AG08396 (cell line): ENCODE data around the gene ACOT12.
"Not testable (repeated sequence)": the region's sequence is repeated elsewhere in the genome, so short reads cannot be mapped to it uniquely, and the experiment has no call there.

Experiments
- DNase-seq: peaks from one replicate; pipeline ENCODE4 v3.0.0; 2012; ENCODE audit warnings: low spot score, mixed read lengths

The ACOT12 gene

DNA sequence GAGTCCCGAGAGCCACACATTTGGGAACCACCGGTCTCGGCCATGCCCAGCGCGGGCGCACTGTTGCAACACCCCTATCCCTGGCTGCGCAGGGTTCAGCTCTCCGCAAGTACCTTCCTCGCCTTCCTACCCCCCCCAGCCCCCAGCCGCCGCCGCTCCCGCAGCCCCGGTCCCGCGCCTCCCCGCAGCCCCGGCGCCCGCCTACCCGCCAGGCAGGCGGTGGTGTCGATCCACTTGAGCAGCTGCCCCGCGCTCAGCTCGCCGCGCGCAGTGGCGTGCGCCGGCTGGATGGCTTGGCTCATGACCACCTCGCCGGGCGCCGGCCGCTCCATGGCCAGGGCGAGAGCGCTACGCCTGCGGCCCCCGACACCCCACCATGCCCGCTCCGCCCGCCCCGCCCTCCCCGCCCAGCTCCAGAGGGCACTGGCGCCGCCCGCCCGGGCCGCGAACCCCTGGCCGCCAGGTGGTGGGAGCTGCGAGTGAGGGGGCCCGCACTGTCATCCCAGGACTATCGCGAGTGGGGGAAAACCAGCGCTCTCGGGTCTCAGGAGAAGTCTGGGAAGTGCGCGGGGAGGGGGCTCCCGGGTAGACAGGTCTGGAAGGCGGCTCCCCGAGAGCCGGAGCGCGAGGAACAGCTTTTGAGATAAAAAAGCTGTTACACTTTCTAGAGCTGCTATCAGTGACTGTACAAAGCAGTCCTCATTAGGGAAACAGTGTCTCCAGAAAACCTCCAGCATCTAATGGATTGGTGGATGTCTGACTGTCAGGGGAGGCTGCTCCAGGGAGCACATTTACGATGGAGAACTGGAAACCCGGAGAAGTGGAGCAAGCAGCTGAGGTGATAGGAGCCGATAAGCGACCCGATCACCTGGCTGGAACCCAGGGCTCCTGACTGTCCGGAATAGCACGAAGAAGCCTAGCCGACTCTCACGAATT, at the start of gene ACOT12:
TSS of gene ACOT12 (minus strand) at position 352 of the 936 bp plus-strand sequence. CDS start at position 332, 20 bp downstream.
- DNase-seq: peak; percentile 53

DNA sequence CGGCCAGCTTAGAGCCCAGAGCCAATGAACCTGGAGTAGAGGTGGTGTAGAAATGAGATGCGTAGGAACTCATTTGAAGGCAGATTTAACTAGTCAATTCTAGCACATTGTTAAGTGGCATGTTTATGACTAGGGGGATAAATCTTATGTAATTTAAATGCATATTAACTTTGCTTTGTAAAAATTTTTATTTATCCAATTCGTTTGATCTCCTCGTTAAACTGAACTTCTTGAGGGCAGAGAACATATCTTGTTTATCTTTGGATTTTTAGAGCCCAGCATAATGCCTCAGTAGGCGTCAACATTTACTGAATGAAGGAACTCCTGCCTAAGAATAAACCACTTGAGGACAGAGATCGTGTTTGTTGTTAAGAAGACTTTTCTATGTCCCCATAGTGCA, 41.1 kb upstream of the ACOT12 start:
- DNase-seq: no peak

DNA sequence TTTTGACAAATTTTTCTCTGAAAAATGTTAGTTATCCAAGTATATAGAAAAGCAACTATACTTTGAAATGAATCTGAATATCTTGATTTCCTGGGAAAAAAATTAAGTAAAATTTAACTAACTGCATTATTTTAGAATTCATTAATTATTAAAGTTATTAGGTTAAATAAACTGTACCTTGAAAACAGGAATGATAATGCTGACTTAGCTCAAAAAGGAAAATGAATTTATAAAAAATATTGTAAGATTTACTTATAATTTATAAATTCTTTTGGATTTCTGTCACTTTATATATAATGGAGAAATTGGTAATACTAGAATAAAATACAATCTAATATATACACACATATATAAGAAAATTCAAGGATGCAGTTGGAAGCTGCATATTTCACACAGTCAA, 36.1 kb upstream of the ACOT12 start:
- no peak for DNase-seq

DNA sequence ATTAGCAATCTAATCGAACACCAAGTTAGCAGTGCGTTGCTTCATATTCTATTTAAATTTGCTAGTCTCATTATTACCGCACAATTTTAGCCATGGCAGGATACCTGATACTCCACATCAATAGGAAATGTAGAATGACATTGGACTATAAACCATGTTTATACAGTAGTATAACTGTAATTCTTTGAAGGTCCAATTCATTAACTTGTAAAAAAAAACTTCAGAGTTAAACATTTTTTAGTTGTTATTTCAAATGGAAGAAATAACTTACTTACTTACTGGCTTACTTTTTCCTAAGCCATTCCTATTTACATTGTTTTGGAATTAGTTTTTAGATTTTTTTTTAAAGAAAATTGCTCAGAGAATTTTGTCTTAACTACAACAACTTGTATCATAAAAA, 35.4 kb upstream of the ACOT12 start:
- DNase-seq: no peak

DNA sequence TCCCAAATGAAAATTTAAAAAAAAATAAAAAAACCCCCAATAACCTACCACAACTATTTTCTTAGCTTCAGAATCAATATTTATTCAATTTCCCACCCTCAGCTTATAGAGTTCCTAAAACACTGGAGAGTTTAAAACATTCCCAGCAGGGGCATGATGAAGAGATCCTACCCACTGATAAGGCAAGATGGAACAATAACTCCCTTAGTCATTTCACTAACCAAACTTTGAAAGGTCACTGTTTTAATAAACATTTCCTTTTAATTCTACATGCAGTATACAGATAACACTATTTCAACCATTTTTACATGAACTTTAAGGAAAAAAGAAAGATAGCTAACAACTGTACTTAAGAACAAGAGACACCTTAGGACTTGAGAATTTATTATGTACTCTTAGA, 34.9 kb upstream of the ACOT12 start:
- peak; percentile 23 for DNase-seq

DNA sequence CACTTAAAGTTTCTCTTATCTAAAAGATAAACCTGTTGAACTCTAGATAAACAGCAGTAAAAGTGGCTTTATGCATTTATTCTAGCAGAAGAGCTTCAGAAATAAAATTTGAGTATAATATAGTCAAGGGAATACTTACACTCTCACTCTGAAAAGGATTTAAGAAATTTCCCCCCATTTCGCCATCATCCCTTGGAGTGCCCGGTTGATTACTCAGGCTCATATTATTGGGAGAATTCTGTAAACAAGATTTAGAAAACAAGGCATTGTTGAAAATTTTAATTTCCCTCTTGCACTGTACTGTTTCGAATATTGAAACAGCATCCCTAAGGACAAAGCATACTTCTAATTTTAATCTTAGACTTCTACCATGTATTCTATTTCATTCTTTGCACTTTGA, 34.5 kb upstream of the ACOT12 start:
- no peak for DNase-seq

DNA sequence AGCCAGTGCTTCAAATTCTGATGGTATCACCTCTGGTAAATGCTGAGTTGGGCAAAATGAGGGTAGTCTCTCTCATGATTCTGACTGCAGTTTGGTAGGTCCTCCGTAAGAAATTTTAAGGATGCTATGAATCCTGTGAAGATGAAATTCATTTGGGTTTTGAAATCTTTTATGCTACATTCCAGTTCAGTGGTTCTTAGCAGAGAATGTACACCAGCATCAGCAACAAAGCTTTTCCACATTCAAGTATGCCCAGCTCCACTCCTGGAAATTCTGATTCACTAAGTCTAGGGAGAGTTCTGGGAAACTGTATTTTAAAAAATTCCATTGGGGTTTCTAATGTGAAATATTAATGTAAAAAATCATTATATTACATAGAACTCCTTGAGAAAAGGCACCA, 33.6 kb upstream of the ACOT12 start:
- DNase-seq: no peak

DNA sequence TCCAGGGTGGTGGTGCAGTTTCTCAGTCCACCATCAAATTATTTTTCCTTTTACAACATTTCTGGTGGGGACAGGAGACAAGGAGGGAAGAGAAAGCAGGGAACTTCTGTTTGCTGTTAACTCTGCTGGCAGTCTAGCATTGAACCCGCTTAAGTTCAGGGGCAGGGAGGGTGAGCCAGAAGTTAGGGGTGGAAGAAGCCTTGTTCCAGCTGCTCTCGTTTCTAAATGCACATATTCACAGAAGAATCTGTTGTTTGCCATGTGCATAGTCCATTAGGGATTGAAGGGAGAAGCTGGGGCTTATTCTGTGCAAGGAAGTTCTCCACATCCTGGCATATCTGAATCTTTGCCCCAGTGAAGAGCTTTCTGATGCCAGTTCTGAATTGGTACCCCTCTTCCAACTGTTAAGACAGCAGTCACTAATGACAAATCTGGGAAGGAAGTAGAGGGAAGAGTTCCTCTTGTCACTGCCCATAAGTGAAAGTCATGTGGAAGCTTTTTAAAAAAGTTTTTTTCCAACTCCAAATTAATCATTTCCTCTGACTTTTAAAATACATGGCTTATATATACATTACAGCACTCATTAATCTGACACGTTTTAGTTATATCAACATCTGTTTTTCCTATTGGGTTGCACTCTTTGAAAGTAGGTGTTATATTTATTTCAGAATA, 32.6 kb upstream of the ACOT12 start:
- no peak for DNase-seq

DNA sequence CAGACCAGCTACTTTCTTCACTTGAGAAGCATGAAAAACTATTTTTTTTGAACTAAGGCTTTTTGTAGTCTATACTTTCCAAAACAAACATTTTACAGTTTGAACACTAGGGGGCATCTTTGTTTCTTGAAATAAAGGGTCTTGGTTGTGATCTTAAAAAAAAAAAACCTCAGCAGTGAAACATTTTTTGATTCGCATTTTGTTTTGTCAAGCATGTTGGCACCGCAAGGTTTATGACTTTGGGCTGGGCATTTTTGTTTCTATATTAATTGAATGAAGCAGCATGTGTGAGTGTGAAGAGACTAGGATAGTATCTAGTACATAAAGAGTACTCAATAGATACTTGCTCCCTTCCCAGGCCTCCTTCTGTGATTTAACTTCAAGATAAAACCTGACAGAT, 31.6 kb upstream of the ACOT12 start:
- DNase-seq: peak; percentile 39

DNA sequence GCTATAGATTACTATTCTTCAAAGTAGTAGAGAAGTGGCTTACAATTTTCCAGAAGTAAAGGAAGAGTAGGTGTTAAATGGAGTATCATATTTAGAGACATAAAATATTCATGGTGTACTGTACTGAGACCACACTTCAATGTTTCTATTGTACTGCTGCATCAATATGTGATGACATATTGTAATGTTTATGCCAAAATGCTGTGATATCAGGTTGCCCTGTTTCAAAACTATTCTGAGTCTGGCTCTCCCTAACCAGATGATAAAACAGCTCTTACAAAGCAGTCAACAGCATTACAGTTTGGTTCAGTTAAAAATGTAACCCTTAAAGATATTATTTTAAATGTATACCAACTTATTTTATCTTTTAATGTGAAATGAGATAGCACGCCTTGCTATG, 30.8 kb upstream of the ACOT12 start:
- no peak for DNase-seq

DNA sequence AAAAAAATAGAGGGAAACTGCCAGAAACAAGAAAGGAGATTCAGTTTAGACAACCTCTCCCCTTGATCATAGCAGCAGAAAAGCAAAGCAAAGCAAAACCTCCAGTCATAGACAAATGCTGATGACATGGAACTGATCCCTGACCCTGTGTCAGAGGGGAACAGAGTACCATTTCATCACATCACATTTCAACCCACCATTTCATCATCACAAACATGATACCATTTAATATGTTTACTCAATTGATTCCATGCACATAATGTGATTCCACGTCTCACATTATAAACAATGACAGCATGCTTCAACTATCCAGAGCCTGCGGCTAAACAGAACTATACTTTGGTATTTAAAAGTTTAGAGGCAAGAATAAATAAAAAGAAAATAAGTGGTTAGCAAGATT, 28.7 kb upstream of the ACOT12 start:
- DNase-seq: peak; percentile 71

DNA sequence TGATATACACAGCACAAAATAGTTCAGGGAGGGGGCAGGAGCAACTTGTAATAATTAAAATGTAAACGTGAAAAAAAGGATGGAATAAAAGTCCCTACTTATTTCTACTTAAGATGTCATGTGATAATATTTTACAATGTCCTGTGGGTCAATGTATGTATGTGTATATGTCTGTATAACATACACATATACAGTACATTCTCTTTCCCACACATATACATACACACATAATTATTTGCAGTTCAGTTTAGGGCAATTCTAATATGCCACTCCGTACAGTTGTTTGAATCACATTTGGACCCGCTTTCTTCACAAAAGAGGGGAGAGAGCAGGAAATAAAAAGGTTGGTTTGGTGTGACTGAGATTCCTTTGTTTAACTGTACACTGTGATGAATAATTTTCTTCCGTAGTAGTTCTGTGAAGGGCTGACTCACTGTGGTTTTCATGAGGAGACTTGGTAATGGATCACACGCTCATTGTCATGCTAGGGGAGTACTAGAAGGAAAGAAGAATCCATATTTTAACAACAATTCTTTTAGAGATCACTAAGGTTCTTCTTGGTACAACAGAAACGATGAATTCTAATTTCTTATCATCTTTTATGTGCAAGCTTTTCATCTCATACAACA, 26.2 kb upstream of the ACOT12 start:
- peak; percentile 61 for DNase-seq

DNA sequence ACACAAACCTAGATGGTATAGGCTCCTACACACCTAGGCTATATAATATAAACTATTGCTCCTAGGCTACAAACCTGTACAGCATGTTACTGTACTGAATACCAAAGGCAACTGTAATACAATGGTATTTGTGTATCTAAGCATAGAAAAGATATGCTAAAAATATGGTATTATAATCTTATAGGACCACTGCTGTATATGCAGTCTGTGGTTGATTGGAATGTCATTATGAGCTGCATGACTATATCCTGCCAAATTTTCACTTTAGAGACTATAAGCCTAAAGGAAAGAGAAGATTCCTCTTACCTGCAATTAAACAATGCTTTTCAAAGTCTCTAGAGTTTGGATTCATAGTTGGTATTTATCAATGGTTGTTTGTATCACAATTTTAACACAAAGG, 24.7 kb upstream of the ACOT12 start:
- no peak for DNase-seq

DNA sequence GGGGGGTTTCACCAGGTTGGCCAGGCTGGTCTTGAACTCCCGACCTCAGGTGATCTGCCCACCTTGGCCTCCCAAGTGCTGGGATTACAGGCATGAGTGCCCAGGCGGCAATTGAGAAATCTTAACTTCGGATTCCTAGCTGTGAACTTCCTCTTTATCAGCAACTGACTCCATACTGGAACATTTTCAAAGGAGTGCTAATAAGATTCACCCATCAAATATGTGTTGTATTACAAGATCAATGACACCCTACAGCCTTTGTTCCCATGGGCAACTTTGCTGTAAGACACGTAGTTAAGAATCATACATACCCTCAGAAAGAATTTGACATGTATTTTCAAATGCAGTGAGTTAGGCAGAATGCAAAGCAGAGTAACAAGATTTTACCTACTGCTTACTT, 23.1 kb upstream of the ACOT12 start:
- no peak for DNase-seq

DNA sequence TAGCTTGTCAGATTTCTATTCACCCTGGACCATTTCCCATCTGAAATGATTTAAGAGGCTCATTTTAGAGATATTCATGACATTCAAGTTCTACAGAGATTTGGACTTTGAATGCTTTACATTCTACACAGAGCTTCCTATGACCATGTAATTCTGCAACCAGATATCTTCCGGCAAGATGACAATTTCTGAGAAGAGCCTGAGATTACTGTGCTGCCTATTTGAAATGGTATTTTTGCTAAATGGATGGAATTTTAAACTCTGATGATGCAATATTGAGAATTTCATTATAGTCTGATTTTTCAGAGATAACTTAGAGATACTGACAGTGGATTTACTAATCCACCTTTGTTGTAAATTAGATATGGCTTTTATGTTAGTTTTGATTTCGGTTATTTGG, 16.0 kb upstream of the ACOT12 start:
- no peak for DNase-seq

DNA sequence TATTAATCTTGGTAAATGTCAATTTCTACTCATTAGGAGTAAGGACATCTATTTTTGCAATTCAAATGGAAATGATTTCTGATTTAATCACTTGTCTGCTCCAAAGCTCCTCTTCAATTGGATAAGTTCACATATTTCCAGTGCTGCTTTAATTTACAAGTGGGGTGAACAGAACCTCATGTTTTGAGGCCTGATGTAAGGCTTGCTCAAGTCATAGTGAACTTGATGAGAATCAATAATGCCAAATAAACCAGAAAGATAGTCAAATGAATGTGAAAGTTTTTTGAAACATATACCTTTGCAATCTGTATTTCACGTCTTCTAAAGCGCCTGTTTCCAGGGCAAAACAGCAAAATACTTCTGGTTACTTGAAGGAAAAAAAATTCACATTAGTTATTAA, 15.4 kb upstream of the ACOT12 start:
- no peak for DNase-seq

DNA sequence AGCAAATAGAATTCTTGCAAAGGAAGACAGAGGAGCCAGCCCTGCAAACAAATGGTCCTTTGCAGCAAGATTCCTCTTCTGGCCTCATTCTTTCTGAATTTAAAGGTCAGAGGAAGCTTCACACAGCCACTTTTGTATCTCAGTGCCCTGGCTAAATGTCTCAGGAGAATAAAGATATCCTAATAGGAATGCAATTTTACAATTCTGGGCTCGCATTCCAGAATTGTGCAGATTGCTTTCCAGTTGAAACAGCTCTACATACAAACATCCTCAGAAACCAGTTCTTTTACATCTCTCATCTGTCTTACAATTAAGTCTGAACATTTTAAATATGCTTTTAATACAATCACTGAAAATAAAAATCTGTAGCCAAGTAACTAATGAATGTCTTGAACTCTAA, 14.6 kb upstream of the ACOT12 start:
- DNase-seq: no peak

DNA sequence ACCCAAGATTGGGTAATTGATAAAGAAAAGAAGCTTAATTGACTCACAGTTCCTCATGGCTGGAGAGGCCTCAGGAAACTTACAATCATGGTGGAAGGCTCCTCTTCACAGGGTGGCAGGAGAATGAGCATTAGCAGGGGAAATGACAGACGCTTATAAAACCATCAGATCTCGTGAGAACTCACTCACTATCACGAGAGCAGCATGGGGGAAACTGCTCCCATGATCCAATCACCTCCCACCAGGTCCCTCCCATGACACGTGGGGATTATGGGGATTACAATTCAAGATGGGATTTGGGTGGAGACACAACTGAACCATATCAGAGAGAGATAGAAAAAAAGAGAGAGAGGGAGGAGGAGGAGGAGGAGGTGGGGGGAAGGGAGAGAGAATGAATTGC, 13.9 kb upstream of the ACOT12 start:
- DNase-seq: not testable (repeated sequence)

DNA sequence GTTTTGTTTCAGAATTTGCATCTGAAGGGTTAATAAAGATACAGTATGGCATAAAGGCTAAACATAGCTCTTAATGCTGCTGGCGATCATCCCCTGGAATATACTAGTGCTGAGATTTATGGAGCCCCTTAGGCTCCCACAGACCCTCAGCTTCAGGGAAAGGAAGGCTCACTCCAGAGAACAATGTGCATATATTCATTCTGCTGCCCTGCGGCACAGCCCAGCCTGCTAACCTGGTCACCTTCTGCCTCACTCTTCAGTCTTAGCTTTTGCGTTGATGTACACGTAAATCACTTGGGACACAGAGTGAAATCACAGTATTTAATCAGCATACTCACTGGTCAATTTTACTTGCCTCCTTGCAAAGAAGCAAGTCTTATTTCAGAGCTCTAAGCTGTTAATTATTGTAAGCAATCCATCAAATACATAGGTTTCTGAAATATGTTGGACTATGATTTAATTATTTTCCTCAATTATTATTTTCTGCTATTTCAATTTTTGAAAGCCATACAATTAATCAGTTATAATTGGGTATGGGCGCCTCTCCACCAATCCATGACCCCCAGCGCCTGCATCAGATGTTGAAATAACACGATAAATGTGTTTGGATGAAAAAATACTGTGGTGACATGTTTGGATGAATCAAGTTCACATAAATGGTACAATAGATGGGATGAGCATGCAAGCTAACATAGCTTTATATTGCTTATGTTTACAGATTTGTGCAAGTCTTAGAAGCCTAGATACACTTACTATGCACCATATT, 11.4 kb upstream of the ACOT12 start:
- no peak for DNase-seq

DNA sequence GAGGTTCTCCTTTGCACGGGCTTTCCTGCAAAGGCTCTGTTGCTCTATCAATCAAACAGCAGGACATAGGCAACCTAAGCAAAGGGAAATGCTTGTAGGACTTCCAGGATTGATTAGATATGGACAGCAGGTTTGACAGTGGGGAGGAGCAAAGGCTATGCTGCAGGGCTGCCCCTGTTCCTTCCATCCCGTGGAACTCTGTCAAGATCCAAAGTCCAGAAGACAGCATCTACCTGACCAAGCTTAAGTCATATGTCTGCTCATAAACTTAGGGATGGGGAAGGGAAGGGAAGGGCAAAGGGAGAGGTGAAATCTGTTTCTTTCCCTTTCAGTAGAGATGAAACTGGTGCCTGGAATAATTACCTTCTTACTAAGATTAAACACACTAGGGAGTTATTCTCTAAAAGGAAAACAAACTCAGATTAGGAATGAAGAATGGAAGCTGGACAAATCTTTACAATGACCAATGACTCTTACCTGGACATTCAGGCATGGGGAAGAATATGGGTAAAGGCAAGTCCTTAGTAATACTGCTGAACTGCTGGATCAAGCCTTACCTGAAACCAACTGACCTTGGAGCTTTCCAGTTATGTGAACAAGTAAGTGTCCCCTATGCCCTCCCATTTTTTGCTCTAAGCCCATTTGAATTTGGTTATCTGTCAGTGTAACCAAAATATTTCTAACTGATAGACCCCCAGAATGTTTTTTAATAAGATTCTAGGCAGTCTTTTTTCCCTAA, 8.4 kb upstream of the ACOT12 start:
- no peak for DNase-seq

DNA sequence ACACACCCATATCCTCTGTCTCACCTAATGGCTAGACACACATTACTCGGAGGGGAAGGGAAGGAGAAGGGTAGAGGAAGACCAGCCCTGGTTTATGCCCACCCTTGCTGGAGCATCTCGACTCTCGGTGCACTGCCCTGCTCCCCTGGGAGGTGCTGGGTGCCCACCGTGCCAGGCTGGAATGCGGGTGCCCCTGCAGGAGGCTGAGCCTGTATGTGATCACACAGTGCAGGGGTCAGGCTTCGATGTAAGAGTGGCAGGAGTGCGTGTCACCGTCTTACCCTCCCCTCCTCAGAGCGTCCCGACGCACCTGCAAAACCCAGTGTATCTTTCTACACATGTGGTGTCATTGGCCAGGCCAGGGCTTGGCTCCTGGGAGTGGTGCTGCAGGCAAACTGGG, 7.3 kb upstream of the ACOT12 start:
- no peak for DNase-seq

DNA sequence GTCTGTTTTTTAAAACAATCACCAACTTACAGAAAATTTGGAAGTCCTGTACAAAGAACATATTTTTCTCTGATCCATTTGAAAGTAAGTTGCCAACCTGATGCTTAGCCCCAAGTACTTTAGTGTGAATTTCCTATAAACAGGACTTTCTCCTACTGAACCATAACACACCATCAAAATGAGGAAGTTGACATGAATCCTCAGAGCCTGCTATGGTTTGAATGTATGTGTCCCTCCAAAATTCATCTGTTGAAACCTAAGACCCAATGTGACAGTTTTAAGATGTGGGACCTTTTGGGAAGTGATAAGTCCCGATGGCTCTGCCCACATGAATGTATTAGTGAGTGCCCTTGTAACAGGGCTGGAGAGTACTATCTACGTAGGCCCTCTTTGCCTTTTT, 6.4 kb upstream of the ACOT12 start:
- no peak for DNase-seq
